ENCODE data around the gene MLLT1.
A peak's percentile ranks its signal among the peaks of the same experiment; 100 is the strongest.
"Not testable (repeated sequence)": the region's sequence is repeated elsewhere in the genome, so short reads cannot be mapped to it uniquely, and the experiment has no call there.

Gene MLLT1, protein sequence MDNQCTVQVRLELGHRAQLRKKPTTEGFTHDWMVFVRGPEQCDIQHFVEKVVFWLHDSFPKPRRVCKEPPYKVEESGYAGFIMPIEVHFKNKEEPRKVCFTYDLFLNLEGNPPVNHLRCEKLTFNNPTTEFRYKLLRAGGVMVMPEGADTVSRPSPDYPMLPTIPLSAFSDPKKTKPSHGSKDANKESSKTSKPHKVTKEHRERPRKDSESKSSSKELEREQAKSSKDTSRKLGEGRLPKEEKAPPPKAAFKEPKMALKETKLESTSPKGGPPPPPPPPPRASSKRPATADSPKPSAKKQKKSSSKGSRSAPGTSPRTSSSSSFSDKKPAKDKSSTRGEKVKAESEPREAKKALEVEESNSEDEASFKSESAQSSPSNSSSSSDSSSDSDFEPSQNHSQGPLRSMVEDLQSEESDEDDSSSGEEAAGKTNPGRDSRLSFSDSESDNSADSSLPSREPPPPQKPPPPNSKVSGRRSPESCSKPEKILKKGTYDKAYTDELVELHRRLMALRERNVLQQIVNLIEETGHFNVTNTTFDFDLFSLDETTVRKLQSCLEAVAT

DNA sequence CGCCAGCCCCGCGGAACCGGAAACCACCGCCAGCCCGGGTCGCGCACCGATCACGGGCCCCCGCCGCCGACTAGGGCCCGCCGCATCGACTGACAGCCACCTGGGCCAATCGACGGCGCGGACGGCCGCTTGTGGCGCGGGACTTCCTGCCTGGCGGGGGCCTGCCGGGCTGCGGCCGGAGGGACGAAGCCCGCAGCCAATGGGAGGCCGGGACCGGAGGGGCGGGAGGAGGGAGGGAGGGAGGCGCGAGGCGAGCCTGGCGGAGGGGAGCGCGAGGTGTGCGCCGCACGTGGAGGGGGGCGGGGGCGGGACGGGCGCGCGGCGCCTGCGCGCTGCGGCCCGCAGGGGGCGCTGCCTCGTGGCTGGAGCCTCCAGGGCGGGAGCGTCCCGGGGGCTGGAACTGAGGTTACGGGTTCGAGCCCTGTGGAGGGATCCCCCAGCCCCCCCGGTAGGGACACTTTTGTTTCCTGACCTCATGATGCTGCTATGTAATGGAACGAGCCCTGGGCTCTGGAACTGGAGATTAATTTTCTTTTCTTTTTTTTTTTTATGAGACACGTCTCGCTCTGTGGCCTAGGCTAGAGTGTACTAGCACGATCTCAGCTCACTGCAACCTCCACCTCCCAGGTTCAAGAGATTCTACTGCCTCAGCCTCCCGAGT is at the start of gene MLLT1:
TSS of gene MLLT1 (minus strand) at position 45 of the 661 bp plus-strand sequence. CDS start 191 bp downstream, outside the sequence.
- DNase-seq (ENCODE audit: low spot score), result peak; percentile 95

DNA sequence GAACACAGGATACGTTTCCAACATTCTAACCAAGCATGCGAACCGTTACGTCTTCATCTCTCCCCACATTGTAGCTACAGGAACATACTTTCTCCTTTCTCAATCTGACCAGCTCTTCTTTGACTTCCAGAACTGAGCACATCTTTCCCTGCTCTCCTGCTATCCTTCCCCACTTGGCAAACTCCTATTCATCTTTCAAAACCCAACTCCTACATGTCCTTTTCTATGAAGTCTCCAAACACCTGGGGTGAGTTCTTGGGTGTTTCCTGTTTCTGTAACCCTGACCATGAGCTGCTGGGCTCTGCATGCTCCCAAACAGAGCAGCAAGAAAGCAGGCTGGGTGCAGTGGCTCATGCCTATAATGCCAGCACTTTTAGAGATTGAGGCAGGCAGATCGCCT is 47.0 kb upstream of the MLLT1 start:
- no peak for DNase-seq (ENCODE audit: low spot score)

DNA sequence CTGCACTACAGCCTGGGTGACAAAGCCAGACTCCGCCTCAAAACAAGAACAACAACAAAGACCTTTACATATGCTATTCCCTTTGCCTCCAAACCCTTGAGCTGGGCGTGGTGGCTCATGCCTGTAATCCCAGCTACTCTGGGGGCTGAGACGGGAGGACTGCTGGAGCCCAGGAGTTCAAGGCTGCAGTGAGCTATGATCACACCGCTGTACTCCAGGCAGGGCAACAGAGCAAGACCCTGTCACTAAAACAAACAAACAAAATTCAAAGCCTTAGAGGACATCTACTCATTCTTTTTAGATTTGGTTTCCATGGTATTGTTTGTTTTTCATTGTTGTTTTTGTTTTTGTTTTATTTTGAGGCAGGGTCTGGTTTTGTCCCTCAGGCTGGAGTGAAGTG is 45.8 kb upstream of the MLLT1 start:
- no peak for DNase-seq (ENCODE audit: low spot score)

DNA sequence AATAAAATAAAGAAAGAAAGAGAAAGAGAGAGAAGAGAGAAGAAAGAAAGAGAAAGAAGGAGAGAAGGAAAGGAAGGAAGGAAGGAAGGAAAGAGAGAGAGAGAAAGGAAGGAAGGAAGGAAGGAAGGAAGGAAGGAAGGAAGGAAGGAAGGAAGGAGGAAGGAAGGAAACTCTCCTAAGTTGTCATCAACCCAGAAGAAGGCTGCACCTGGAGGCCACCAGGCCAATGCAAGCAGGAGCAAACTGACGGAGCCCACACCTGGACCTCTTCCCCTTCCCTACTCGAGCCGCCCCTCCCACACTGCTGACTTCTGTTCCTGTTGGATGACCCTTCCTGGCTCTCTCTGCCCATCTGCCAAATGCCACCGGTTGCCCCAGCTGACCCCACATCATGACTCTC is 45.0 kb upstream of the MLLT1 start:
- no peak for DNase-seq (ENCODE audit: low spot score)

DNA sequence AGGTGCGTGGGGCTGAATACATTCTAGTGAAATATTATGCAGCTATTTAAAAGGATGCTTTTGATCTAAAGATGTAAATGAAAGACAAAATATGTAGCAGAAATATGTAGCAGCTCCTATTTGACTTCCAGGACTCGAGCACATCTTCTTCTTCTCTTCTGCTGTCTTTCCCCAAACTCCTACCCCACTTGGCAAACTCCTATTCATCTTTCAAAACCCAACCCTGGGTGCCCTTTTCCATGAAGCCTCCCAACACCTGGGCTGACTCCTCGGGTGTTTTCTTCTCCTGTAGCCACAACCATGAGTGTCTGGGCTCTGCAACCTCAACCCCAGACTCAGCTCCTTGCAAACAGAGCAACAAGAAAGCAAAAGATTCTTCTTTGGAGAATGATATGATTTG is 42.5 kb upstream of the MLLT1 start:
- DNase-seq (ENCODE audit: low spot score), result no peak

DNA sequence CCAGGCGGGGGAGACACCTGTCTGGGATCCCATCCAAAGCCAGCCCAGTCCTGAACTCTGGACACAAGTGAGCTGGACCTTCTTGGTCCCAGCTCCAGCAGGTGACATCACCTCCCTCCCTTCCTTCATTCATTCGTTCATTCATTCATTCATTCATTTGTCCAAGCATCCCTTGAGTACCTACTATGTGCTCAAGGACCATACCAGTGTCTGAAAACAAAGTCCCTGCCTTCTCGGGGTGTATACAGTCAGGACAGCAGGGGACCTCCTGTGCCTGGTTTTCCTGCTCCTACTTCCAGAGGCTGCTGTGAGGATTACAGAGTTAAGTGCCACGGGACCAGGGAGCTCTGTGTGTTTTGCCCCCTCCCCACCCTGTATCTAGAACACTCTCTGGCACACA is 39.6 kb upstream of the MLLT1 start:
- DNase-seq (ENCODE audit: low spot score), result no peak

DNA sequence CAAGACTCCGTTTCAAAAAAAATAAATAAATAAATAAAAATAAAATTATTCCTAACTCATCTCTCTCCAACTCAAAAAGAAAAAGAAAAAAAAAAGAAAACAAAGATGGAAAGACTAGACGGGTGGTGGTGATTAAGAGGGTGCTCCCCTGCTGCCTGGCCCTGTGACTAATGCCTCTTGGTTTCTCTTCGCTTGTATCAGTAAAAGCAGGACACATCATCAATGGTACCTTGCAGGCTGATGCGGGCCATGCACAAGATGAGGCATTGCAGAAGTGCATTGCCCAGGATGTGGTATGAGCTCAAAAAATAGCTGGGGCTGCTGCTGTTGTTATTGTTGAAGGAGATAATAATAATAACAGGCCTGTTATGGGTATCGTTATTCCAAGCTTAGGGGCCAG is 39.0 kb upstream of the MLLT1 start:
- peak; percentile 64 for DNase-seq (ENCODE audit: low spot score)

DNA sequence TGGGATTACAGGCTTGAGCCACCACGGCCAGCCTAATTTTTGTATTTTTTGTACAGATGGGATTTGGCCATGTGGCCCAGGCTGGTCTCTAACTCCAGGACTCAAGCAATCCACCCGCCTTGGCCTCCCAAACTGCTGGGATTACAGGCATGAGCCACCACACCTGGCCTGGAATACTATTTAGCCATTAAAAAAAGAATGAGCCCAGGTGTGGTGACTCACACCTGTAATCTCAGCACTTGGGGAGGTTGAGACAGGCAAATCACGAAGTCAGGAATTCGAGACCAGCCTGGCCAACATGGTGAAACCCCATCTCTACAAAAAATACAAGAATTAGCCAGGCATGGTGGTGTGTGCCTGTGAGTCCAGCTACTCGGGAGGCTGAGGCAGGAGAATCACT is 35.9 kb upstream of the MLLT1 start:
- not testable (repeated sequence) for DNase-seq (ENCODE audit: low spot score)

DNA sequence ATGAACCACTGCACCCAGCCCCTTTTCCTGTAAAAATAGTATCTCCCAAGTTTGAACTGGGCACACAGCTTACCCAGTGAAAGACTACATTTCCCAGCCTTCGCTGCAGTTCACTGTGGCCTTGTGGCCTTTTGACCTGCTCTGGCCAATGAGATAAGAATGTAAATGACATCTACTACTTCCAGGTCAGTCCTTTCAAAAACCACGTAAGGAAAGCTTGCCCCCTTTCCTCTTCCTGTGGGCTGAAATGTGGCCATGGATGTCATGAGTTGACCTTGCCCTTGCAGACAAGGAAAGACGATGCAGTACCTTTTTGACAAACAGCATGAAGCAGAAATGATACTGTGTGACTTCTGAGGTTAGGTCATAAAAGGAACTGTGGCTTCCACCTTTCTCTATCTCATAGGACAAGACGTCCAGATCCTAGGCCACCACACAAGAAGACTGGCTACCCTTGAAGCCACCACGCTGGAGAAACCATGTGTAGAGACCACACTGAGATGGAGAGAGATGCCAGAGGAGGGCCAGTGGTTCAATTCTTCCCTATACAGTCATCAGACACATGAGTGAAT is 33.7 kb upstream of the MLLT1 start:
- DNase-seq (ENCODE audit: low spot score), result no peak

DNA sequence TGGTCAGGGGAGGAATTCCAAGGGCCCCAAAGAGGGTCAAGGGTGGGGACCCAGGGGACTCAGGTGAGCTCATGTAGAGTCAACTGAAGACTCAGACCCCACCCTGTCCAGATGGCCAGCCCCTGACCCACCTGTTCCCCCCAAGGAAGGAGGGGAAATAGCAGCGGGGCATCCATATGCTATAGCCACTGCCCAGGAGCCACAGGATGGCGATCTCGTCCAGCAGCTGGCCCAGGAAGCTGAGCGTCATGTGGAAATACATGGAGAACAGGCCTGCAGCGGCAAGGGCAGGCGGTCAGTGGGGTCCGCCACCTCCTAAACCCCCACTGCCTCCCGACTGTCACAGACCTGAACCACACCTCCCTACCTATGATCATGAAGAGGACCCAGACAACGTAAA is 32.2 kb upstream of the MLLT1 start:
- DNase-seq (ENCODE audit: low spot score), result no peak

DNA sequence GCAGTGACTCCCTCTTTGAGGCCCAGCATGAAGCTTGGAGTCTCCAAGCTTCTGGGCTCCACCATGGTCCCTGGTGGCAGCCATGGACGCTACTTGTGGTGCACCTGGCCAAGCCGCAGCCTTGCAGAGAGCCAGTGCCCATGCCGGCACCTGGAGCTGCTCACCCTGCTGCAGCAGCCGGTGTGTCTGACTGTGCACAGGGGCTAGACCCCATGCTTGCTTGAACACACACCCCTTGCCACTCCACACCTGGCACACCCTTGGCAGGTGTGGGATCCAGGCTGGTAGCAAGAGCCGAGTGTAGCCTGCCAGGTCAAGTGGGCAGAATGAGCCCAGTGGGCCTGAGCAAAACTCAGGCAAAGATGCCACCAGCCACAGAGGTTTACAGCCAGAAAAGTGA is 18.6 kb upstream of the MLLT1 start:
- no peak for DNase-seq (ENCODE audit: low spot score)

DNA sequence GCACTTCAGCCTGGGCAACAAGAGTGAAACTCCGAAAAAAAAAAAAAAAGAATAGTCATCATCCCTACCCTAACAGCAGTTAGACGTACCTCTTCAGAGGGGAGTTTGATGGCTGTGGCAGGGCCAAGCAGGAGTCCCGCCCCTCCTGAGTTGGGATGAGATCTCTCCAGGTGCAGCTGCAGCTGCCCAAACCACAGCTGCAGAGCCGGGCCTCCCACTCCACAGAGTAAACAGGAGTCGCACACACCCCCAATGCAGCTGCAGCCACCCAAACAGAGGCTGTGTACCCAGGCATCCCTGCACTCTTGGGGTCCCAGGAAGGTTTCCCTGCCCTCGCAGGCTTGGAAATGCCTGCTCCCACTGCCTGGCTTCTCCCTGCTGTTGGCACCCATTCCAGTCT is 17.4 kb upstream of the MLLT1 start:
- no peak for DNase-seq (ENCODE audit: low spot score)

DNA sequence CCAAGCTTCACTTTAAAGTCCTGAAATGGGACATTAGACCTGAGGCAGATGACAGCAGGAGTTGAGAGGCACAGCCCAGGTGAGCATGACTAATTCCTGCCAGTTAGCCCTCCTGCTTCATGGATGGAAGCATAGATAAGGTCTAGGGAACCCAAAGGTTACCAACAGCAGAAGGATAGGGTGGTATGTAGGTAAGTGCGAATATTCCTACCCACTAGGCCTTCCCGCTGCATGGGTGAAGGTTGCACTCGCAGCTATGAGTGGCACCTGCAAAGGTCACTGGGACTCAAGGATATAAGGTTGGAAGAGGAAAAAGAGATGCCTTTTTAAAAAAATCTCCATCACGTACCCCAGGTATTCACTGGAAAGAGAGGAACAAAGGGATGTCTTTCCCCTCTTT is 12.2 kb upstream of the MLLT1 start:
- no peak for DNase-seq (ENCODE audit: low spot score)

DNA sequence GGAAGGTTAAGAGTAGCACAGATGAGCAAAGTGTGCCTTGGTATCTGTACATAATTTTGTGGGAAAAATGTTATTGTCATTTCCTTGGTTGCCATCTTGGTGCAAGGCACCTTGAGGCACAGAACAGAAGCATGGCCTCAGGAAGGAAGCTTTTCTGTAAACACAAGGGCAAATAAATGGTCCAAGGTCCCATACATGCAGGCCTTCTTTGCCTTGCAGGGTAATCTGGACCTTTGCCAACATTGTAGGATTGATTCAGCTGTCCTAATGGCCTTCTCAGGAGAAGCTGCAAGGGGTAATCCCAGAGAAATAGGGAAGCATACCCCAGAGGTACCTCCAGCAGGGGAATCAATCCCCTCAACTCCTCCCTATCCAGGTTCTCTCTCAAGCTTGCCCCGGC is 9.0 kb upstream of the MLLT1 start:
- DNase-seq (ENCODE audit: low spot score), result no peak

DNA sequence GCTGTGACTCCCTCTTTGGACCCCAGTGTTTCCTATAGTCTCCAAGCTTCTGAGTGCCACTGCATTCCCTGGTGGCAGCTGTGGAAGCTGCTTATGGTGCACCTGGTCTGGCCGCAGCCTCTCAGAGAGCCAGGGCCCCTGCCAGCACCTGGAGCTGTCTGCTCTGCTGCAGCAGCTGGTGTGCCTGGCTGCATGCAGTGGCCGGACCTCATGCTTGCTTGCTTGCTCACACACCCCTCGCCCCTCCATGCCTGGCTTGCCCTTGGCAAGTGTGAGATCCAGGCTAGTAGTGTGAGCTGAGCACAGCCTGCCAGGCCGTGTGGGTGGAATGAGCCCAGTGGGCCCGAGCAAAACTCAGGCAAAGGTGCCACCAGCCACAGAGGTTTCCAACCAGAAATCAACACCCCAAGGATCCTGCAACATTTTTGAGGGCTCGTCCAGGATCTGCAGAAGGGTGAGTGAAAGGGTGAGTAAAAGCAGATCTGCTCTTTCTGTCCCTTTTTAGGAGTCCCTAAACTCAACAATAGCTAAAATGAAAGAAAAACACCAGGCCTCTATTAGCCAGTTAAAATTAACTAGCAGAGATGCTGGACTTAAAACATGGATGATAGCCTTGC is 7.6 kb upstream of the MLLT1 start:
- DNase-seq (ENCODE audit: low spot score), result no peak

DNA sequence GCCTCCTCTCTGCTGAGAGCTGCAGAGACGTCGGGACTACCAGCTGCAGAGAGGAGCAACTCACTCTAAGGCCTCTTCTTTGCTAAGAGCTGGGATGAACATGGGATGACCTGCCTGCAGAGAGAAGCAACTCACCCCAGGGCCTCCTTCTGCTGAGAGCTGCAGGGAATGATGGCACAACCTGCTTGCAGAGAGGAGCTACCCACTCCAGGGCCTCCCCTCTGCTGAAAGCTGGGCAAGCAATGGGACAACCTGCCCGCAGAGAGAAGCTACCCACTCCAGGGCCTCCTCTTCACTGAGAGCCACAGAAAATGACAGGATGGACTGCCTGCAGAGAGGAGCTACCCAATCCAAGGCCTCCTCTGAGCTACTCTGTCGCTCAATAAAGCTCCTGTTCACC is 6.9 kb upstream of the MLLT1 start:
- no peak for DNase-seq (ENCODE audit: low spot score)

DNA sequence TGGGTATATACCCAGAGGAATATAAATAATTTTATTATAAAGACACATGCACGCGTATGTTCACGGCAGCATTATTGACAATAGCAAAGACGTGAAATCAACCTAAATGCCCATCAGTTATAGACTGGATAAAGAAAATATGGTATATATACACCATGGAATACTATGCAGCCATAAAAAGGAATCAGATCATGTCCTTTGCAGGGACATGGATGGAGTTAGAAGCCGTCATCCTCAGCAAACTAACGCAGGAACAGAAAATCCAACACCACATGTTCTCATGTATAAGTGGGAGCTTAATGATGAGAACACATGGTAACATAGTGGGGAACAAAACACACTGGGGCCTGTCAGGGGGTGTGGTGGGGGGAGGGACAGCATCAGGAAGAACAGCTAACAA is 2.6 kb upstream of the MLLT1 start:
- DNase-seq (ENCODE audit: low spot score), result not testable (repeated sequence)

DNA sequence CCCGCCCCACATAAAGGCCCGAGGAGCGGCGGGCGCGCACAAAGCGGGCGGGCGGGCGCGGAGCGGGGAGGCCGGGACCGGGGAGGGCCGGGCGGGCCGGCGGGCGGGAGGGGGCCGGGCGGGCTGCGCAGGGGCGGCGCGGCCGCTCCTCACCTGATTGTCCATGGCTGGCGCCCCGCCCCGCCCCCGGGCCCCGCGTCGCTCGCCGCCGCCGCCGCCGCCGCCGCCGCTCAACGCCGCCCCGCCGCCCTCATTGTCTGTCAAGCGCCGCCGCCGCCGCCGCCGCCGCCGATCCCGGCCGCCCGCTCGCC is 200 bp downstream of the MLLT1 start:
- DNase-seq (ENCODE audit: low spot score), result no peak

DNA sequence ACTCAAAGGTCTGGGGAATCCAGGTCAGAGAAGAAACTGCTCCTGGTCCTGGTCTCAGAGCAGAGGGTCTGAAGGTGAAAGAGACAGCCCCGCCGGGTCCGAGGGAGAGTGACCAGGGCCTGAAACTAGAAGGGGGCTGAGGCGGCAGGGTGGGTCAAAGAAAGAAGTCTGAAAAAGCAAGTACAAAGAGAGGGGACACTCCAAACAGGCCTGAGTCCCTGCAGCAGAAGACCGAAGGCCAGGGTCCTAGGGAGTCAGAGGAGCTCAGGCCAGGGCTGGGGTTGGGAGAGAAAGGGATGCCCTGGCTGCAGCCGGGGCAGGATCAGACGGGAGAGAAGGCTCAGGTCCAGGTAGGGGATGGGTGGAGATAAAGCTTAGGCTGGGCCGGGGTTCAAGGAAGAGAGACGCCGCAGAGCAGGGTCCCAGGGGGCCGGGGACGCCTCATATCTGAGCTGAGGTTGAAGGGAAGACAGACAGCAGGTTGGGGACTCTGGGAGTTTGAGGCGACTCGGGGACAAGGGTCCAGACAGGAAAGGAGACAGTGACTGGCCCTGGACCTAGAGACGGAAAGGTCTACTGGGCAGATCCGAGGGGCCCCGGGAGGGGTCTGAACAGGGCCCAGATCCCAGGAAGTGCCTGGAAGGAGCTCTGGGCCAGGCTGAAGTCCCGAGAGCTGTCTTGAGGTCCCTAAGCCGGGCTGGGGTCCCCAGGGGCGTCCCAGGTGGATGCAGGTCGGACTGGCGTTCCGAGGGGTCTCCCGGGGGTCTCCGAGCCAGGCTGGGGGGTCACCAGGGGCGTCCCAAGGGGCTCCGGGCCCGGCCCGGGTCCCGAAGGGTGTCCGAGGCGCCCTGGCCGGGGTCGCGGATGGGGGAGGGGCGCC is 795 bp downstream of the MLLT1 start:
- DNase-seq (ENCODE audit: low spot score), result peak; percentile 6

DNA sequence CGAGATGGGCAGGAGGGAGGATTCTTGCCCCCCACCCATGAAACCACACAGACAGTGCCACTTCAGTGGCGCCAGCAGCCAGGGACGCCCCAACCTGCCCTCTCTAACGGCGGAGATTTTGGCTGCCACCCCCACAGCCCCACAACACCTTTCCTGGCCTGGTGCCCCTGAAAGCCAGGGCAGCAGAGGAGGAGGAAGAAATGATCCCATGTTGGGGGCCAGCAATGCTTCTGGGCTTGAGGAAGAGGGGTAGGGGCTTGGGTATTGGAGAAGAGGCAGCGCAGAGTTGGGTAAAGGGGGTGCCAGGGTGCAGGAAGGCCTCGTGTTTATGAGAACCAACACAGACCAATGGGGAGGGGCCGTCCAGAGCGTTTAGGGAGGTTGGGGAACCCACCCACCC is 1.7 kb downstream of the MLLT1 start:
- no peak for DNase-seq (ENCODE audit: low spot score)

DNA sequence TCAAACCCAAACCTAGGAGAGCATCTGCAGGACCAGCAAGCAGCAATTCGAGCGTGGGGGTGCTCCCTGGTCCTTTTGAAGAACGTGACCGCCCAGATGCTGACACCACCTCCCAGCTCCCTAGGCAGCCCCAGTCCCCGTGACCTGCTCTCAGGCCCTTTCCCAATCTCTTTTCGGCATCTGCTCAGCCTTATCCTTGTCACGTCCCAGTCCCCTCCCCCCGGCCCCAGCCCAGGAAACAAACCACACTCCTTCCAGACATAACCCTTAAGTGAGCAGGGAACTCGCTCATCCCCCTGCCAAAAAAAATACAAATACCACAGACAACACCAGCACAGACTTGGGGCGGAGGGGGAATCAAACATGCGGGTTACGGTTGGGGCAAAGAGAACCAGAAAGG is 3.3 kb downstream of the MLLT1 start:
- DNase-seq (ENCODE audit: low spot score), result no peak

Measured in RKO (cell line).